Prostate gland (tissue), 2 donors: ENCODE measurements around the gene PSORS1C1. TPM values are rescaled to one million over a fixed set of nuclear protein-coding genes. Genes with fewer than 3 reads are reported as not detected.
"Not testable (repeated sequence)": the region's sequence is repeated elsewhere in the genome, so short reads cannot be mapped to it uniquely, and the experiment has no call there.

Source experiments
- DNase-seq: peaks from one replicate; pipeline ENCODE4 v3.0.0-alpha.2; 2019; ENCODE audit warnings: low spot score
- H3K27ac ChIP-seq, 2 donors: fragments of 200-600 bp; sonication (generic); 2 replicates each; pipeline ENCODE4 v1.5.1; 2017 to 2019
- H3K27me3 ChIP-seq: fragments of 200-600 bp; sonication (generic); replicated peaks from 2 replicates; pipeline ENCODE4 v1.5.1; 2019; ENCODE audit not compliant: insufficient read depth
- H3K36me3 ChIP-seq, 2 donors: fragments of 200-600 bp; sonication (generic); 1 replicate in 1 of 2; 2 replicates in 1 of 2; pipeline versions ENCODE4 v1.5.1 to v1.8.1; 2017 to 2019
- H3K4me1 ChIP-seq: fragments of 200-600 bp; sonication (generic); replicated peaks from 2 replicates; pipeline ENCODE4 v1.5.1; 2019
- H3K4me3 ChIP-seq, 2 donors: fragments of 200-600 bp; sonication (generic); 2 replicates each; pipeline ENCODE4 v1.5.1; 2017 to 2019
- H3K9me3 ChIP-seq: fragments of 200-600 bp; sonication (generic); 2 replicates; pipeline ENCODE4 v1.5.1; 2017
- POLR2A ChIP-seq: fragments of 450-650 bp; IDR thresholded peaks from one replicate; pipeline ENCODE4 v1.6.1; 2016; ENCODE audit warnings: antibody characterized with exemption, mild to moderate bottlenecking
- POLR2AphosphoS5 ChIP-seq: sonication (generic); formaldehyde crosslinking; IDR thresholded peaks from one replicate; pipeline ENCODE4 v1.6.1; 2017; ENCODE audit warnings: antibody characterized with exemption
- WGBS: methylation state at CpG from one replicate; pipeline ENCODE4 v1.1.5; 2018; 5-methylcytosine and 5-hydroxymethylcytosine counted together
- intact Hi-C: fragments of 100-400 bp; cut with DNase I; formaldehyde crosslinking; loops from one replicate; pipeline ENCODE4 v1.14.2; 2022
- total RNA-seq, 2 donors: library from RNA; depleted of rRNA; stranded (reverse); fragments of >200 nt; gene quantifications; one replicate each; pipeline ENCODE4 v1.1.0, GENCODE V29; 2016
- TF ChIP-seq, protein P1 (sequence below), 4 experiments: fragments of 200-600 bp in 2 of 4; fragments of 450-650 bp in 2 of 4; sonication (generic) in 2 of 4; IDR thresholded peaks; 1 replicate in 3 of 4; 2 replicates in 1 of 4; pipeline ENCODE4 v1.5.1; 2016 to 2019; ENCODE audit warnings: antibody characterized with exemption in 4 of 4, mild to moderate bottlenecking in 2 of 4, moderate library complexity in 2 of 4

The PSORS1C1 gene
- total RNA-seq, 2 donors from 2014 or later = 1.2 to 3.5 TPM

DNA sequence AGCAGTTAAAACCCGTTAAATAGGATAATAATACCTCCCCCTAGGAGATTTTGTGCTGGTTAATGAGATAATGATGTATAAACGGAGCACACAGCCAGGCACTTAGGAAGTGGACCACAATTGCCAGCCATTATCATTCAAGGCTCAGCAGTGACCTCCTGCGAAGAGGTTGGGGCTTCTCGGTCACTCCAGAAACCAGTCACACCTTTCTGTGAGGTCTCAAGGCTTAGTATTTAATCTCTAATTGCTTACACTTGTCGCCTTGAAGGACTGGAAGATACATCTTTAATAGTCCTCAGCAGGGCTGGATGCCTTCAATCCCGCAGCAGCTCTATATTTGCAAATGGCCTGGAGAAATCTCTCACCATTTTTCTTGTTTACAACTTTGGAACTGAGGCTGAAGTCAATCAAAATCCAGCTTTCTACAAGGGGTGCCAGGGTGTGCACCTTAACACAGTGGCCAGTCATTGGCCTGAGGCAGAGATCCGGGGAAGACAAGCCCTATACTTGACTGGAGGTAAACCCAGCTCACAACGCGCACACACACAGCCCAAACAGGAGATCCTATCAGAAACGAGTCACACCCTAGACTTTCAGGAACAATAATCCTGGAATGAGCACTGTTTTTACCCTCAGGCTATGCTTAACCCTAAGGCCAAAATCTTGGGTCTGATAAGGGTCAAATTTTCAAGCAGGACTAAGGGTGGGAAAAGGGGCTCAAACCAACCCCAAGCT, 54.7 kb downstream of the PSORS1C1 start:
- Histone ChIP-seq H3K27ac (no peak overlapping the region), H3K4me1 (no peaks in the 10 kb centered on the region), H3K27me3 (no peaks in the 10 kb centered on the region), H3K4me3 (no peak overlapping the region), H3K9me3 (no peaks in the 10 kb centered on the region), H3K36me3 (no peaks in the 10 kb centered on the region)
- WGBS = 65% methylated on average over 10 of the region's 10 CpGs
- intact Hi-C loops = no loop called here
- TF ChIP-seq POLR2A (no peak), POLR2AphosphoS5 (no peak)
- TF ChIP-seq, protein P1, sequence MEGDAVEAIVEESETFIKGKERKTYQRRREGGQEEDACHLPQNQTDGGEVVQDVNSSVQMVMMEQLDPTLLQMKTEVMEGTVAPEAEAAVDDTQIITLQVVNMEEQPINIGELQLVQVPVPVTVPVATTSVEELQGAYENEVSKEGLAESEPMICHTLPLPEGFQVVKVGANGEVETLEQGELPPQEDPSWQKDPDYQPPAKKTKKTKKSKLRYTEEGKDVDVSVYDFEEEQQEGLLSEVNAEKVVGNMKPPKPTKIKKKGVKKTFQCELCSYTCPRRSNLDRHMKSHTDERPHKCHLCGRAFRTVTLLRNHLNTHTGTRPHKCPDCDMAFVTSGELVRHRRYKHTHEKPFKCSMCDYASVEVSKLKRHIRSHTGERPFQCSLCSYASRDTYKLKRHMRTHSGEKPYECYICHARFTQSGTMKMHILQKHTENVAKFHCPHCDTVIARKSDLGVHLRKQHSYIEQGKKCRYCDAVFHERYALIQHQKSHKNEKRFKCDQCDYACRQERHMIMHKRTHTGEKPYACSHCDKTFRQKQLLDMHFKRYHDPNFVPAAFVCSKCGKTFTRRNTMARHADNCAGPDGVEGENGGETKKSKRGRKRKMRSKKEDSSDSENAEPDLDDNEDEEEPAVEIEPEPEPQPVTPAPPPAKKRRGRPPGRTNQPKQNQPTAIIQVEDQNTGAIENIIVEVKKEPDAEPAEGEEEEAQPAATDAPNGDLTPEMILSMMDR (IDR thresholded peaks at IDR 0.05) = no peak
- DNase-seq = no peak

- H3K4me1 ChIP-seq, intact Hi-C loops, H3K4me3 ChIP-seq, H3K27me3 ChIP-seq, H3K27ac ChIP-seq, H3K36me3 ChIP-seq, DNase-seq, H3K9me3 ChIP-seq: not testable (repeated sequence)
- 65% methylated on average over 23 of the region's 23 CpGs for WGBS
These were observed 55.4 kb downstream of the PSORS1C1 start for GRCh38 chr6:31169858-31170599.

- TF ChIP-seq, protein P1 (IDR thresholded peaks at IDR 0.05) = no peak
- TF ChIP-seq POLR2A = no peak
- TF ChIP-seq POLR2AphosphoS5 = no peak
- Histone ChIP-seq H3K9me3 (no peaks in the 10 kb centered on the region), H3K4me1 (no peaks in the 10 kb centered on the region), H3K36me3 (no peaks in the 10 kb centered on the region), H3K27ac (no peak within 1 kb of the TSS), H3K27me3 (no peaks in the 10 kb centered on the region), H3K4me3 (no peak within 1 kb of the TSS)
- DNase-seq = no peak
- intact Hi-C loops = no loop called here
- WGBS = 69% methylated on average over 9 of the region's 9 CpGs
These were observed 55.9 kb downstream of the PSORS1C1 start, which contains the start of gene POU5F1 for GRCh38 chr6:31170600-31170881. Gene POU5F1 (minus strand): TSS chr6:31170682. CDS start chr6:31170620, 62 bp downstream.

- Histone ChIP-seq H3K27me3 (no peaks in the 10 kb centered on the region), H3K4me3 (no peak overlapping the region), H3K4me1 (no peaks in the 10 kb centered on the region), H3K36me3 (no peaks in the 10 kb centered on the region), H3K9me3 (no peaks in the 10 kb centered on the region), H3K27ac (no peak overlapping the region)
- DNase-seq = no peak
- intact Hi-C loops = no loop called here
- whole genome bisulfite sequencing = 92% methylated on average over 10 of the region's 10 CpGs
- TF ChIP-seq POLR2AphosphoS5 (no peak), POLR2A (no peak)
These were observed 56.5 kb downstream of the PSORS1C1 start for GRCh38 chr6:31170987-31171671.

- H3K27me3 ChIP-seq = no peaks in the 10 kb centered on the region
- TF ChIP-seq POLR2AphosphoS5 (no peak), POLR2A (no peak)
- TF ChIP-seq, protein P1 (IDR thresholded peaks at IDR 0.05) = no peak
- H3K36me3 ChIP-seq = no peaks in the 10 kb centered on the region
- H3K27ac ChIP-seq = no peak overlapping the region
- WGBS = 66% methylated on average over 16 of the region's 16 CpGs
- no peaks in the 10 kb centered on the region for H3K9me3 ChIP-seq
- H3K4me3 ChIP-seq = no peak overlapping the region
- H3K4me1 ChIP-seq = no peaks in the 10 kb centered on the region
- DNase-seq = no peak
- intact Hi-C loops = no loop called here
These were observed 57.6 kb downstream of the PSORS1C1 start for GRCh38 chr6:31171931-31172905.
